HCT116 (cell line): ENCODE measurements around the gene AIF1. TPM values are rescaled to one million over a fixed set of nuclear protein-coding genes. Genes with fewer than 3 reads are reported as not detected.

ENCODE experiments used
- ATAC-seq: fragments of 200-7000 bp; cut with Tn5 transposase; 2 replicates; pipeline ENCODE4 v1.9.1; 2020; ENCODE audit warnings: mild to moderate bottlenecking, moderate library complexity
- BruUV-seq: library from RNA; stranded (reverse); fragments of 400-500 nt; replicated peaks from 2 replicates; lab custom pipeline; 2021; lab: Mats Ljungman, UMichigan
- CTCF ChIA-PET: fragments of 300-600 bp; sonication (Branson Sonifier 250); formaldehyde crosslinking; loops from one replicate; lab custom pipeline; 2021; ENCODE audit warnings: antibody characterized with exemption; lab: Charles Lee
- POLR2A ChIA-PET: fragments of 300-600, 350-600 bp; sonication (Branson Sonifier 250); formaldehyde crosslinking; loops from one replicate; lab custom pipeline; 2021; ENCODE audit warnings: antibody characterized with exemption; lab: Charles Lee
- RAD21 ChIA-PET, 2 experiments: fragments of 300-600 bp; sonication (Branson Sonifier 250); formaldehyde crosslinking; loops; one replicate each; lab custom pipeline; 2023; ENCODE audit warnings: low total read pairs in 2 of 2; ENCODE audit not compliant: uncharacterized antibody in 2 of 2, unreplicated experiment in 2 of 2, low non-redundant PET in 1 of 2; lab: Charles Lee
- DNase-seq: peaks from one replicate; pipeline ENCODE4 v3.0.0-alpha.2; 2010; ENCODE audit warnings: low read depth, low spot score
- H2AFZ ChIP-seq: fragments of 200-600 bp; shearing (Covaris generic), sonication (generic); 2 replicates; pipeline ENCODE4 v1.6.1; 2017; ENCODE audit warnings: low read depth, mixed run types, mixed read lengths, antibody characterized with exemption, low read length; ENCODE audit not compliant: poor library complexity, severe bottlenecking
- H3K27ac ChIP-seq: 2 replicates; pipeline ENCODE4 v1.5.1; 2012; ENCODE audit warnings: low read depth, low read length
- H3K27me3 ChIP-seq: fragments of 200-600 bp; sonication (generic); 2 replicates; pipeline ENCODE4 v1.6.1; 2016; ENCODE audit warnings: mixed run types, low read length, mixed read lengths; ENCODE audit not compliant: insufficient read depth
- H3K36me3 ChIP-seq, 2 experiments: fragments of 200-500 bp in 1 of 2; fragments of 200-600 bp in 1 of 2; sonication (Bioruptor generic) in 1 of 2; sonication (generic) in 1 of 2; 2 replicates each; pipeline versions ENCODE4 v1.5.1 to v1.6.1; 2014 to 2016; ENCODE audit warnings: low read length in 2 of 2, inconsistent platforms in 1 of 2, mixed read lengths in 1 of 2, mixed run types in 1 of 2; ENCODE audit not compliant: insufficient read depth in 2 of 2, control insufficient read depth in 1 of 2
- H3K4me1 ChIP-seq, 2 experiments: fragments of 200-600 bp in 1 of 2; sonication (generic) in 1 of 2; 2 replicates each; pipeline versions ENCODE4 v1.5.1 to v1.6.1; 2012 to 2017; ENCODE audit warnings: low read length in 2 of 2, inconsistent platforms in 1 of 2, mild to moderate bottlenecking in 1 of 2, mixed read lengths in 1 of 2, mixed run types in 1 of 2, moderate library complexity in 1 of 2; ENCODE audit not compliant: insufficient read depth in 2 of 2, control insufficient read depth in 1 of 2
- H3K4me2 ChIP-seq: fragments of 200-600 bp; sonication (generic); 2 replicates; pipeline ENCODE4 v1.6.1; 2017; ENCODE audit warnings: mixed run types, low read length, mixed read lengths
- H3K4me3 ChIP-seq, 2 experiments: fragments of 200-600 bp in 1 of 2; sonication (generic) in 1 of 2; replicated peaks in 1 of 2; 2 replicates each; pipeline ENCODE4 v1.5.1; 2011 to 2016; ENCODE audit warnings: low read length in 2 of 2, control low read depth in 1 of 2, low read depth in 1 of 2, mild to moderate bottlenecking in 1 of 2, mixed read lengths in 1 of 2, mixed run types in 1 of 2
- H3K79me2 ChIP-seq: fragments of 200-600 bp; sonication (generic); 2 replicates; pipeline ENCODE4 v1.6.1; 2017; ENCODE audit warnings: mild to moderate bottlenecking, mixed run types, low read length, moderate library complexity, mixed read lengths; ENCODE audit not compliant: insufficient read depth
- H3K9ac ChIP-seq: fragments of 200-600 bp; sonication (generic); 2 replicates; pipeline ENCODE4 v1.6.1; 2016; ENCODE audit warnings: low read length, mixed read lengths
- H3K9me2 ChIP-seq: fragments of 200-600 bp; sonication (generic), shearing (Covaris generic); 2 replicates; pipeline ENCODE4 v1.6.1; 2017; ENCODE audit warnings: mixed run types, mild to moderate bottlenecking, moderate library complexity; ENCODE audit not compliant: insufficient read depth
- H3K9me3 ChIP-seq, 2 experiments: fragments of 200-500 bp in 1 of 2; fragments of 200-600 bp in 1 of 2; sonication (Bioruptor generic) in 1 of 2; sonication (generic) in 1 of 2; 2 replicates each; pipeline ENCODE4 v1.6.1; 2014 to 2017; ENCODE audit warnings: low read length in 2 of 2, mixed read lengths in 2 of 2, inconsistent platforms in 1 of 2, low read depth in 1 of 2, mild to moderate bottlenecking in 1 of 2, mixed run types in 1 of 2, moderate library complexity in 1 of 2; ENCODE audit not compliant: control insufficient read depth in 1 of 2, insufficient read depth in 1 of 2
- H4K20me1 ChIP-seq: fragments of 200-600 bp; sonication (generic), shearing (Covaris generic); 2 replicates; pipeline ENCODE4 v1.6.1; 2017; ENCODE audit warnings: mixed run types, mild to moderate bottlenecking, moderate library complexity; ENCODE audit not compliant: insufficient read depth
- EZH2phosphoT487 ChIP-seq: fragments of 200-600 bp; IDR thresholded peaks from 2 replicates; pipeline ENCODE4 v1.6.1; 2018; ENCODE audit warnings: antibody characterized with exemption, borderline replicate concordance
- MAX ChIP-seq: IDR thresholded peaks from 2 replicates; pipeline ENCODE4 v1.6.1; 2012
- SIN3A ChIP-seq: IDR thresholded peaks from 2 replicates; pipeline ENCODE4 v1.6.1; 2012; ENCODE audit warnings: low read depth
- YY1 ChIP-seq: IDR thresholded peaks from 2 replicates; pipeline ENCODE4 v1.6.1; 2011; ENCODE audit warnings: low read length, low read depth, moderate library complexity, mild to moderate bottlenecking; ENCODE audit not compliant: insufficient replicate concordance; ENCODE audit errors: extremely low read depth
- intact Hi-C: fragments of 100-400 bp; cut with micrococcal nuclease; formaldehyde crosslinking; loops from 2 replicates; pipeline ENCODE4 v1.10.0; 2022
- total RNA-seq: library from RNA; stranded (reverse); gene quantifications from one replicate; pipeline ENCODE4 v1.2.1, GENCODE V29; 2021; ENCODE audit not compliant: unreplicated experiment
- TF ChIP-seq, protein P1 (sequence below): IDR thresholded peaks from 2 replicates; pipeline ENCODE4 v1.6.1; 2011; ENCODE audit warnings: mild to moderate bottlenecking, low read length, moderate library complexity; ENCODE audit not compliant: insufficient replicate concordance; ENCODE audit errors: extremely low read depth

The AIF1 gene
- total RNA-seq, 1 experiment from 2014 or later = not detected

- H3K4me2 ChIP-seq = no peak within 1 kb of the TSS
- no peaks in the 10 kb centered on the region for H3K9me3 ChIP-seq
- no peaks in the 10 kb centered on the region for H4K20me1 ChIP-seq
- no peak for DNase-seq
- ChIA-PET POLR2A (no interaction called here), CTCF (no interaction called here), RAD21 (no interaction called here)
- no peaks in the 10 kb centered on the region for H3K36me3 ChIP-seq
- no peak for TF ChIP-seq YY1
- no TSS peak for BruUV-seq
- H3K27ac ChIP-seq = no peak within 1 kb of the TSS
- no peaks in the 10 kb centered on the region for H3K9me2 ChIP-seq
- H3K27me3 ChIP-seq = no peaks in the 10 kb centered on the region
- no peaks in the 10 kb centered on the region for H3K79me2 ChIP-seq
- ATAC-seq = no peak
- H3K4me3 ChIP-seq = no peak within 1 kb of the TSS
- intact Hi-C loops = no loop called here
- no peak within 1 kb of the TSS for H2AFZ ChIP-seq
- H3K9ac ChIP-seq = no peak within 1 kb of the TSS
- peaks cover 0 to 3% of the 10 kb centered on the region in 2 experiments; a peak in 1 of 4 replicates for H3K4me1 ChIP-seq
Measured at GRCh38 chr6:31575335-31575901, 39.6 kb upstream of the AIF1 start, which contains the start of gene TNF. TNF (plus strand) TSS chr6:31575565; CDS start chr6:31575742, 177 bp downstream.

DNA sequence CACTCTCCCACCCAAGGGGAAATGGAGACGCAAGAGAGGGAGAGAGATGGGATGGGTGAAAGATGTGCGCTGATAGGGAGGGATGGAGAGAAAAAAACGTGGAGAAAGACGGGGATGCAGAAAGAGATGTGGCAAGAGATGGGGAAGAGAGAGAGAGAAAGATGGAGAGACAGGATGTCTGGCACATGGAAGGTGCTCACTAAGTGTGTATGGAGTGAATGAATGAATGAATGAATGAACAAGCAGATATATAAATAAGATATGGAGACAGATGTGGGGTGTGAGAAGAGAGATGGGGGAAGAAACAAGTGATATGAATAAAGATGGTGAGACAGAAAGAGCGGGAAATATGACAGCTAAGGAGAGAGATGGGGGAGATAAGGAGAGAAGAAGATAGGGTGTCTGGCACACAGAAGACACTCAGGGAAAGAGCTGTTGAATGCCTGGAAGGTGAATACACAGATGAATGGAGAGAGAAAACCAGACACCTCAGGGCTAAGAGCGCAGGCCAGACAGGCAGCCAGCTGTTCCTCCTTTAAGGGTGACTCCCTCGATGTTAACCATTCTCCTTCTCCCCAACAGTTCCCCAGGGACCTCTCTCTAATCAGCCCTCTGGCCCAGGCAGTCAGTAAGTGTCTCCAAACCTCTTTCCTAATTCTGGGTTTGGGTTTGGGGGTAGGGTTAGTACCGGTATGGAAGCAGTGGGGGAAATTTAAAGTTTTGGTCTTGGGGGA, 38.9 kb upstream of the AIF1 start:
- Histone ChIP-seq H3K9me3 (no peaks in the 10 kb centered on the region), H3K4me3 (no peak overlapping the region), H3K27ac (no peak overlapping the region), H3K9me2 (no peaks in the 10 kb centered on the region), H3K4me1 (peaks cover 0 to 9% of the 10 kb centered on the region in 2 experiments; a peak in 1 of 4 replicates), H3K9ac (no peak overlapping the region), H3K27me3 (no peaks in the 10 kb centered on the region), H3K36me3 (no peaks in the 10 kb centered on the region), H3K4me2 (no peak overlapping the region), H4K20me1 (no peaks in the 10 kb centered on the region), H2AFZ (no peak overlapping the region), H3K79me2 (no peaks in the 10 kb centered on the region)
- intact Hi-C loops = no loop called here
- POLR2A ChIA-PET = interaction anchor here (0.8 kb wide), 1 partner anchor 76 kb away, joined by 3 read pairs; no protein-coding TSS in a partner anchor
- TF ChIP-seq EZH2phosphoT487 = no peak
- TF ChIP-seq, protein P1, sequence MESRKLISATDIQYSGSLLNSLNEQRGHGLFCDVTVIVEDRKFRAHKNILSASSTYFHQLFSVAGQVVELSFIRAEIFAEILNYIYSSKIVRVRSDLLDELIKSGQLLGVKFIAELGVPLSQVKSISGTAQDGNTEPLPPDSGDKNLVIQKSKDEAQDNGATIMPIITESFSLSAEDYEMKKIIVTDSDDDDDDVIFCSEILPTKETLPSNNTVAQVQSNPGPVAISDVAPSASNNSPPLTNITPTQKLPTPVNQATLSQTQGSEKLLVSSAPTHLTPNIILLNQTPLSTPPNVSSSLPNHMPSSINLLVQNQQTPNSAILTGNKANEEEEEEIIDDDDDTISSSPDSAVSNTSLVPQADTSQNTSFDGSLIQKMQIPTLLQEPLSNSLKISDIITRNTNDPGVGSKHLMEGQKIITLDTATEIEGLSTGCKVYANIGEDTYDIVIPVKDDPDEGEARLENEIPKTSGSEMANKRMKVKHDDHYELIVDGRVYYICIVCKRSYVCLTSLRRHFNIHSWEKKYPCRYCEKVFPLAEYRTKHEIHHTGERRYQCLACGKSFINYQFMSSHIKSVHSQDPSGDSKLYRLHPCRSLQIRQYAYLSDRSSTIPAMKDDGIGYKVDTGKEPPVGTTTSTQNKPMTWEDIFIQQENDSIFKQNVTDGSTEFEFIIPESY = no peak
- TF ChIP-seq MAX = no peak
- TF ChIP-seq SIN3A = no peak
- no peak for ATAC-seq
- RAD21 ChIA-PET = no interaction called here
- no peak for DNase-seq
- BruUV-seq = no TSS peak
- CTCF ChIA-PET = interaction anchor here (0.9 kb wide), 1 partner anchor 22 kb away, joined by 3 read pairs; no protein-coding TSS in a partner anchor
